Spleen (tissue), 11 donors: ENCODE data around the gene ABTB2. TPM values are rescaled to one million over a fixed set of nuclear protein-coding genes. Genes with fewer than 3 reads are reported as not detected.

Experiments used
- DNase-seq: peaks from one replicate; pipeline ENCODE4 v3.0.0-alpha.2; 2020
- H3K27ac ChIP-seq, 8 donors: fragments of 200-600 bp; sonication (generic) in 7 of 8; 1 replicate in 4 of 8; 2 replicates in 4 of 8; pipeline versions ENCODE4 v1.5.0 to v1.8.0; 2016 to 2021; ENCODE audit warnings: inconsistent platforms in 4 of 8, mild to moderate bottlenecking in 4 of 8, moderate library complexity in 1 of 8
- H3K27me3 ChIP-seq, 7 donors: fragments of 200-600 bp; sonication (generic) in 6 of 7; replicated peaks in 1 of 7; 1 replicate in 4 of 7; 2 replicates in 3 of 7; pipeline versions ENCODE4 v1.5.0 to v1.8.0; 2016 to 2021; ENCODE audit warnings: inconsistent platforms in 3 of 7, mild to moderate bottlenecking in 1 of 7
- H3K36me3 ChIP-seq, 6 donors: fragments of 200-600 bp; sonication (generic) in 5 of 6; 1 replicate in 4 of 6; 2 replicates in 2 of 6; pipeline versions ENCODE4 v1.5.0 to v1.8.0; 2016 to 2021; ENCODE audit warnings: inconsistent platforms in 2 of 6
- H3K4me1 ChIP-seq, 6 donors: fragments of 200-600 bp; sonication (generic) in 5 of 6; 1 replicate in 3 of 6; 2 replicates in 3 of 6; pipeline versions ENCODE4 v1.5.0 to v1.8.0; 2016 to 2021; ENCODE audit warnings: inconsistent platforms in 3 of 6
- H3K4me3 ChIP-seq, 8 donors: fragments of 200-600 bp; sonication (generic) in 7 of 8; 1 replicate in 4 of 8; 2 replicates in 4 of 8; pipeline versions ENCODE4 v1.5.0 to v1.8.0; 2016 to 2021; ENCODE audit warnings: inconsistent platforms in 4 of 8, mild to moderate bottlenecking in 4 of 8, moderate library complexity in 2 of 8
- H3K9me3 ChIP-seq, 8 donors: fragments of 200-600 bp; sonication (generic) in 7 of 8; 1 replicate in 4 of 8; 2 replicates in 4 of 8; pipeline versions ENCODE4 v1.5.0 to v1.8.0; 2016 to 2021; ENCODE audit warnings: inconsistent platforms in 4 of 8
- CTCF ChIP-seq, 11 experiments: fragments of 200-600 bp in 7 of 11; fragments of 450-650 bp in 4 of 11; sonication (generic) in 4 of 11; IDR thresholded peaks in 8 of 11; conservative IDR thresholded peaks in 3 of 11; 1 replicate in 7 of 11; 2 replicates in 4 of 11; pipeline versions ENCODE4 v1.4.0 to v1.8.0; 2016 to 2021; ENCODE audit warnings: antibody characterized with exemption in 11 of 11, inconsistent platforms in 4 of 11, mild to moderate bottlenecking in 1 of 11
- POLR2A ChIP-seq, 3 donors: fragments of 450-650 bp; IDR thresholded peaks; one replicate each; pipeline ENCODE4 v1.5.1; 2017; ENCODE audit warnings: antibody characterized with exemption in 3 of 3, mild to moderate bottlenecking in 1 of 3
- POLR2AphosphoS5 ChIP-seq, 3 donors: sonication (generic); formaldehyde crosslinking; IDR thresholded peaks; one replicate each; pipeline ENCODE4 v1.5.1; 2017; ENCODE audit warnings: antibody characterized with exemption in 3 of 3
- WGBS, 5 donors: extraction: QIAGEN DNeasy Blood & Tissue Kit in 3 of 5; methylation state at CpG; one replicate each; pipeline versions ENCODE4 v1.1.5 to v1.1.7; 2013 to 2018; 5-methylcytosine and 5-hydroxymethylcytosine counted together
- intact Hi-C: fragments of 100-400 bp; cut with DNase I; formaldehyde crosslinking; loops from one replicate; pipeline ENCODE4 v1.15.0; 2023; ENCODE audit warnings: low total_unique reads
- polyA plus RNA-seq, 3 donors: library from polyadenylated mRNA; stranded (reverse); fragments of 200-250 nt; gene quantifications; one replicate each; pipeline ENCODE4 v1.2.1, GENCODE V29; 2013
- total RNA-seq, 7 donors: library from RNA; depleted of rRNA in 3 of 7; stranded (reverse); fragments of >200 nt in 3 of 7; fragmentation: NEBNext Ultra II Directional in 4 of 7; extraction: Animal tissue kit (Norgen Biotek cat#: 25700) in 4 of 7; gene quantifications; one replicate each; pipeline versions ENCODE4 v1.1.0 to v1.2.1, GENCODE V29; 2016 to 2021
- donor health status: healthy with polysubstance abuse.
- donor health status: DM: no; HTN: no; CAD: no; lungs with moderate emphysema.
- donor health status: DM: no; HTN: no; CAD: no.
- donor health status: Bipolar disorder and iron deficiency.
- donor health status: healthy.
- donor health status: DM: no; HTN: no; CAD: no.
- donor health status: DM: yes; HTN: yes; CAD: no.

Gene ABTB2
- total and polyA plus RNA-seq, 10 donors, result 0.41 to 2.9 (median 1.7) TPM

GRCh38 chr11:34180040-34180813 lies 177.6 kb downstream of the ABTB2 start:
- no peak for TF ChIP-seq POLR2A (IDR thresholded peaks at IDR 0.05)
- TF ChIP-seq POLR2AphosphoS5 (IDR thresholded peaks at IDR 0.05), result no peak
- TF ChIP-seq CTCF (IDR thresholded peaks at IDR 0.05 in 8 of 11, conservative IDR thresholded peaks at IDR 0.05 in 3 of 11), result no peak
- no peaks in the 10 kb centered on the region for H3K27me3 ChIP-seq
- peaks cover 0 to 5% (median 1%) of the 10 kb centered on the region in 6 donors for H3K4me1 ChIP-seq
- no peaks in the 10 kb centered on the region for H3K9me3 ChIP-seq
- no peaks in the 10 kb centered on the region for H3K36me3 ChIP-seq
- no peak overlapping the region for H3K27ac ChIP-seq
- WGBS, 5 donors, result 62 to 75% (median 68%) methylated on average over 6 of the region's 6 CpGs
- DNase-seq, result no peak
- H3K4me3 ChIP-seq, result no peak overlapping the region
- intact Hi-C loops, result no loop called here

- intact Hi-C loops, result loop anchor here (5.0 kb wide), 1 partner anchor 308 kb away; no protein-coding TSS in a partner anchor
- H3K36me3 ChIP-seq, result no peaks in the 10 kb centered on the region
- 85 to 95% (median 92%) methylated on average over 9 of the region's 9 CpGs for WGBS, 5 donors
- H3K27me3 ChIP-seq, result no peaks in the 10 kb centered on the region
- peaks cover 0 to 16% (median 11%) of the 10 kb centered on the region in 6 donors for H3K4me1 ChIP-seq
- H3K27ac ChIP-seq, result no peak overlapping the region
- no peak overlapping the region for H3K4me3 ChIP-seq
- H3K9me3 ChIP-seq, result no peaks in the 10 kb centered on the region
- DNase-seq, result no peak
- TF ChIP-seq POLR2A (IDR thresholded peaks at IDR 0.05), result no peak
- TF ChIP-seq POLR2AphosphoS5 (IDR thresholded peaks at IDR 0.05), result no peak
Observed at GRCh38 chr11:34179026-34179675, 178.7 kb downstream of the ABTB2 start.

GRCh38 chr11:34178209-34178821 lies 179.5 kb downstream of the ABTB2 start:
- Histone ChIP-seq H3K4me3 (no peak overlapping the region), H3K4me1 (peaks cover 0 to 24% (median 12%) of the 10 kb centered on the region in 6 donors), H3K27me3 (peaks cover 0 to 6% (median 0%) of the 10 kb centered on the region in 7 donors), H3K9me3 (no peaks in the 10 kb centered on the region), H3K27ac (no peak overlapping the region), H3K36me3 (no peaks in the 10 kb centered on the region)
- DNase-seq, result no peak
- WGBS, 5 donors, result 87 to 92% (median 92%) methylated on average over 10 of the region's 10 CpGs
- TF ChIP-seq POLR2A (IDR thresholded peaks at IDR 0.05) (no peak), CTCF (IDR thresholded peaks at IDR 0.05 in 8 of 11, conservative IDR thresholded peaks at IDR 0.05 in 3 of 11) (no peak), POLR2AphosphoS5 (IDR thresholded peaks at IDR 0.05) (no peak)
- intact Hi-C loops, result loop anchor here (5.0 kb wide), 1 partner anchor 309 kb away; no protein-coding TSS in a partner anchor

- TF ChIP-seq CTCF (IDR thresholded peaks at IDR 0.05 in 8 of 11, conservative IDR thresholded peaks at IDR 0.05 in 3 of 11) (no peak), POLR2AphosphoS5 (IDR thresholded peaks at IDR 0.05) (no peak), POLR2A (IDR thresholded peaks at IDR 0.05) (no peak)
- Histone ChIP-seq H3K4me3 (no peak overlapping the region), H3K36me3 (no peaks in the 10 kb centered on the region), H3K4me1 (peaks cover 0 to 24% (median 12%) of the 10 kb centered on the region in 6 donors), H3K27me3 (peaks cover 0 to 16% (median 0%) of the 10 kb centered on the region in 7 donors), H3K27ac (no peak overlapping the region), H3K9me3 (no peaks in the 10 kb centered on the region)
- no peak for DNase-seq
- intact Hi-C loops, result loop anchor here (5.0 kb wide), 1 partner anchor 311 kb away; no protein-coding TSS in a partner anchor
- 69 to 85% (median 79%) methylated on average over 2 of the region's 2 CpGs for WGBS, 5 donors
Observed at GRCh38 chr11:34176751-34177209, 181.0 kb downstream of the ABTB2 start.
